Measurements from ENCODE around the gene POU3F2.

The POU3F2 gene

GRCh38 chr6:98834060-98835031 lies at the start of gene POU3F2:
Gene POU3F2, plus strand, starts transcription at chr6:98834574. Its CDS starts 300 bp downstream, at chr6:98834874.
- DNase-seq (ENCODE audit: low read depth in 2 of 2), result peak in 1 of 2 donors; percentile 46

- DNase-seq (ENCODE audit: low read depth in 2 of 2), result no peak
These were observed 46.9 kb upstream of the POU3F2 start for GRCh38 chr6:98787435-98787834.

DNA sequence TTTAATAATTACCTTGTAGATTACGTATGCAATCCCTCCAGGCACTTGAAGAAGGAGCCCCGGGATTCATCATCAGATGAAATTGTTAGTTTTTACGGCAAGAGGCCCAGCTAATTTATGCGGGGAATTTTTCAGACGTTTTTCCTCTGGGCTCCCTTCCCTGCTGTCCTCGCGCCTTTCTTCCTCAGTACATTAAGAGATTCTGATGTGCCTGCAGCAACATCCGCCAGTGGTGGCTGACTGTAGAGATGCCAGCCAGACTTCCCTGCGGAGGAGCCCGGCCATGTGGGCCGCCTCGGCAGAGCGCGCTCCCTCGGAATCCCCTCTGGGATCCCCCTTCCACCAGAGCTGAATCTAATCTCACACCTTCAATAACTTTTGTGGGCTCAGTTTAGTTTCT lies 46.4 kb upstream of the POU3F2 start:
- no peak for DNase-seq (ENCODE audit: low read depth in 2 of 2)

DNA sequence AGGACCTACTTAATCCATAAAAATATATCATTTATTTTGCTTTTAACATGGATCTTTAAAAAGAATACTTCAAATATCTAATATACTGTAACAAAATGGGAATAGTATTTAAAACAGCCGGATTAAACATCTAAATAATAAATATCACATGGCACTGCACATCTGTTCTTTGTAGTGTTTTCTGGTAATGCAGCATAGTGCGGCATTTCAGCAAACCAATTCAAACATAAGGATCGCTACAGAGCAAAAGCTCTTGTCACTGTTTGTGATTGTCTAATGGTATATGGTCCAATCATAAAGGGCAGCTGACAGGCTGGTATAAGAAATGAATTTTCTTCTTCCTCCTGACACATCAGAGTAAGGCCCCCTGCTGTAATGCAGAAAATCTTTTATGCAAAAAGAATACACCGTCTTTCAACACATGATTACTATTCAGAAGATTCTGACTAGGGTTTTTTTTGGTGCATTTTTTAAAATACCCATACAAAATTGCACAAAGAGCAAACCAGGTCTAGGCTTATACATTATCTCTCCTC lies 40.0 kb upstream of the POU3F2 start:
- DNase-seq (ENCODE audit: low read depth in 2 of 2), result no peak

DNA sequence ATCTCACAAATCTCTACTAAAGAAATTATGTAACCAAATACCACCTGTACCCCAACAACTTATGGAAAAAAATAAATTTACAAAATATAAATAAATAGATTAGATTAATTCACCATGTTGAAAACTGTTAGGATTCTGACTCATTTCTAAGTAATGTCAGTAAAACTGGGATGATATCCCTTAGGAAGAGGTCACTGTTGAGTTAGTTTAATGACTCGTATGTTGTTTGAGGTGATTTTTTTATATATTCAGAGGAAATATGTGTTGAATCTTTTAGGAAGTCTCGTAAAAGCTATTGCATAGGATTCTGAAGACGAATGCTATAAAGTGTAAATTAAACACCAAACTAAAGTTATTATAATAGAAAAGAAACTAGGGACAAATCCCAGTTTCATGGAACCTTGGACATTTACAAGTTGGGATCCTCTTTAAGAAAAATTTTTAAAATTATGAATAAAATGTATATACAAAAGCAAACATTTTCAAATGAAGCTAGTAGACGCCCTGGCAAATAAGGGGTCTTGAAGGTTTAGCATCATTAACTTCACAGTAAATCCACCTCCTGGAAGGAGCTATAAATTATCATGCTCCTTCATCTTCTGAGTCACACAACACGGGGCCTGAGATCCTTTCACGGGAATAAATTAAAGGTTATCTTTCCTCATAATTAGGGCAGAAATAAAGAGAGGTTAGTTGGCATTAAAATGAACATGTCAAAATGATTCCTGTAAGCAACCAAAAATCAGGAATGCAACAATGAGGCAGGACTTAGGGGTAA lies 37.0 kb upstream of the POU3F2 start:
- DNase-seq (ENCODE audit: low read depth in 2 of 2), result no peak

- DNase-seq (ENCODE audit: low read depth in 2 of 2), result no peak
These were observed 33.5 kb upstream of the POU3F2 start for GRCh38 chr6:98800866-98801265.

GRCh38 chr6:98808541-98809210 lies 25.7 kb upstream of the POU3F2 start:
- DNase-seq (ENCODE audit: low read depth in 2 of 2), result no peak

GRCh38 chr6:98812220-98812619 lies 22.2 kb upstream of the POU3F2 start:
- no peak for DNase-seq (ENCODE audit: low read depth in 2 of 2)

DNA sequence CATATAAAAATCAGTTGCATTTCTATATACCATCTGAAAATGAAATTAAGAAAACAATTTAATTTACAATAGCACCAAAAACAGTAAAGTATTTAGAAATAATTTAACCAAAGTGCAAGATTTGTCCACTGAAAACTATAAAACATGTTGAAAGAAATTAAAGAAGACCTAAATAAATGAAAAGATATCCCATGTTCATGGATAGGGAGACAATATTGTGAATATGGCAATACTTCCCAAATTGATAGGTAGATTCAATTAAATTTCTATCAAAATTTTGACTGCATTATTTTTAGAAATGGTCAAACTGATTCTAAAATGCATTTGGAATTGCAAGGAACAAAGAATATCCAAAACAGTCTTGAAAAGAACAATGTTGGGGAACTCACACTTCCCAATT lies 17.6 kb upstream of the POU3F2 start:
- no peak for DNase-seq (ENCODE audit: low read depth in 2 of 2)

DNA sequence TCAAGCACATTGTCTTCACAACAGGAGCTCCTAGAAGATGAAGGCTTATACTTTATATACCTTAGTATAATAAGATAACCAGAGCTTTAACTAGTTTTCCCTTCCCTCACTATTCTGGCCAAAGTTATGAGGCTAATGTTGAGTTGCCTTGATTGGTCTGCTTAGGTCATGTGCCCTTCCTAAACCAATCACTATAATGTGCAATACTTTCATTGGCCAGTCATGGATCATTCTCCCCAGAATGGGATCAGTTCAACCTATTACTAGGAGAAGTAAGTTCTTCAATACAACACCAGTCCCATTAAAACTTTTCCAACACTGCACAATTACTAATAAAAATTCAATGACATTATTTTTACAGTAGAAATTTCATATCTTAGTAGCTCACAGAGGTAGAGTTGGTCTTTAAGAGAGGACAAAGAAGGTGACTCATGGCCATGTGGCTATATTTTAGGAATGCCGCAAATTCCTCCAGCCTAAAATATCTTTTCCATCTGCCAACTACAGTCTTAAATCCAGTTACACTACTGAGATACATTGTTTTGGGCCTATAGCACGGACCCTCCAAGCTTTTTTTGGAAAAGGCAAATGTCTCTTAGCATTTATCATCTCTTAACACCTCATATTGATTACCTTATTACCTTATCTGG lies 12.5 kb upstream of the POU3F2 start:
- no peak for DNase-seq (ENCODE audit: low read depth in 2 of 2)

DNA sequence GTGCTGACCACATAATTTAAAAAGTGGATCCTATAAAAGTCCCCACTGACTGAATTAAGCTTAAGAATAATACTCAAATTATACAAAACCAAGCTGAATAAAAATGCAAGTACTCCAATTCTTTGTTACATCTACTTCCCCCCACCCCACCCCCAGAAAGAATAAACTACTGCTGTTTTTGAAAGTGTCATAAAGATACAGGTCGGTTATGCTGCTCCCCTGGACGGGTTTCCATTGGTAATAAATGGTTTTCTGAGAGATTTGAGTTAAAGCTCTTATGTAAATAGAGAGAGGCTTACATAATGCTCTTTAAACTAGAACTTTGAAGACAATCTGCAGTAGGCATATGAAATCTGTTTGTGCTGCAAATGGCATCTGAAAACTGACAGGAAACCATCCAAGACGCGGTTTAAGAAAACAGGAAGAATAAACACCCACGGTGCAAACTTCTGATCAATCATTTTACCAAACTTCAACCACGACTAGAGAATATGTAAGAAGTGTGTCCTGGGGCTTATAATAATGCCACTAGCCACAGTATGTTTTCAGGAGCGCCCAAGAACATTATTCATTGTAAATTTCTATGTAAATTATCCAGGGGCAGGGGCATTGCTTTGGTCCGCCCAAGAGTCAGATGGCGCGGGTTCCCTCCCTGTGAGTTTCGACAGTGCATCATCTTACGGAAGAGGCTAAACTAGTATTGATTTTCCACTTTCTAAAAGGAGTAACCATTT lies 10.8 kb upstream of the POU3F2 start:
- no peak for DNase-seq (ENCODE audit: low read depth in 2 of 2)

- no peak for DNase-seq (ENCODE audit: low read depth in 2 of 2)
These were observed 10.0 kb upstream of the POU3F2 start for GRCh38 chr6:98824162-98824901.

DNA sequence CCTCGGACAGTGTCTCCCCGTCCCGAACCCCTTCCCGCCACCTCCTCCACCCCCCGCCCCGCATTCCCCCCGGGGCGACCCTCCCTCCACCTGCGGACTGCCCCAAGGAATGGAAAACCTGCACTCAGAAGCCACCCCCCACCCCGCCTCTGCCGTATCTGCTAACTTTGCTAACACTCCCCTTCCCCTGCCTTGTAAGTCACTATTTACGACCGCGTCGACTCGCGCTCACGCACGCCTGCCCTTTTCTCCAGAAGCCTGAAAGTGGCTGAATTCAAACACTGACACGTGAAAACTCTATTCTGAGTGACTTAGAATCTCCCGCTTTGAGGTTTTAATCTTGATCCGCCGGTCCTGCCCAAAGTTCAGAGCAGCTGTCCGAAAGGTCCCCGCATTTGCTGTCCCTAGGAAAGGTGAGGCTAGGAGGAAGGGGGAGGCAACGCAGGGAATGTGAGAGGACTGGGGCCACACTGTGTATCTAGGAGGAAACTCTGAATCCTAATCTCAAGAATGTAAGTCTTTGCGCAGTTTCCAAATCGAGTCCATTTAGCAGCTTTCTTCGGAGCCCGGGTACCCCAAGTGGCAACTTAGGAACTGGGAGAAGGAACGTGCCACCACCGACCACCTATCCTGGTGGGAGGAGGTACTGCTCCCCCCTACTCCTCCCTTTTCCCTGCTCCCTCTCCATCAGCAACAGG lies 9.3 kb upstream of the POU3F2 start:
- no peak for DNase-seq (ENCODE audit: low read depth in 2 of 2)

DNA sequence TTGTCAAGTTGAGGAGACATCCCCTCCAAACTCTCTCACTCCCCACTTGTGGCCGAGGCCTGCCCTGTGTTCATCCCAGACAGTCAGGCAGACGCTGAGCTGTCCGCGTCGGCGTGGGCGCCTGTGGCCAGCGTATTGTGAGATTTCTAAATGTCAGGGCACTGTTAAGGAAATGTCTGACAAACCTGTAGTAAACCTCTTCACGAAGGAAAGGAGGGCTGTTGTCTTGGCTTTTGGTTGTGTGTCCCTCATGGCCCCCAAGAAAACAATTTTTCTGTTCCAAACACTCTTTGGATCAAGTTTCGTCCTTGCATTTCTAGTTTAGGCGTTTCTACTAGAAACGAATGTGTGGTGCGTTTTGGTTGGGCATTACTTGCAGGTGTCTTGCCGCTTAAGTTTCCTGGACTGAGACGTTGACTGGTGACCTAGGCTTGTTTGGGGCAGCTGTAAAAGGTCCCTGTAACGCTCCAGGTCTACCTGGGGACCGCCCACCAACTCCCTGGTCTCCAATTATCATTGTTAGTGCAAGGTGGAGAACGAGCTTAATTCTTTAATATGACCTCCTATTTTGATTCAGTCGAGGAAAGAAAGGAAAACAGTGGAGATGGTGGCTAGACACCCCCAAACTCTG lies 8.7 kb upstream of the POU3F2 start:
- no peak for DNase-seq (ENCODE audit: low read depth in 2 of 2)

DNA sequence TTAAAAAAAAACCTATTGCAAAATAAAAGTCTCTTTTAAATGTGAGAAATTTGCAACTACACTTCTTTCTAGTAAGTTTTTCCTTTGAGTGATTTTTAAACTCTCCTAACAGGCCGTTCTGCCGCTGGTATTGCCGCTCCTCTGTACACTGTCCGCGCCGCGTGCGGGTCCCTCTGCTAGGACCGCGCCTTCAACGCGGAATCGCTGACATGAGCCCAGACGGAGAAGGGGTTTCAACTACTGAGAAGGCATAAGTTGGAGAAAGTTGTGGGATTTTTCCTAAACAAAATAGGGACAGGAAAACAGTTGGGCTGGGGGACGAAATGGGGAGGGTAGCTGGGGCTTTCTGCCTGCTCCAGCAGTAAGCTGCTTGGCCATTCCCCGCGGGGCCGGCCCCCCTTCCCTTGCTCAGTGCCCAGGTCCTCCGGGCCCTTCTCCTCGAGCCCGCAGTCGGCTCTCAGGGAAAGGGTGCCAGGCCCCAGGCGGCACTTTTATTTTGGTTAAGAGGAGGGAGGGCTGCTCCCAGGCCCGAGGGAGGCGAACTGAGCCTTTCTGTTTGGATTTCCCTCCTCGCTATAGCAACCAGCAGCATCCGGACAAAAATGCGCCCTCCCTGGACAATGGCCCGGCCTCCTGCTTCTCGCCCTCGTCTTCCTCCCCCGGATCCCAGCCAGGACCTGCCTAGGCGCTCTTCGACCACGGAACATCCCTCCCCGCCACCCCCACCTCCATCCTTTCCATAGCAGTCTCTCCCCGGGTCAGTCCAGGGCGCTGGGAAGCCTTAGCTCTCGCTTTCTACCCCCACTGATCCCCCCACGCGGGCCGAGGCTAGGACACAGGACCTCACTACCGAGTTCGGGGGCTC lies 6.8 kb upstream of the POU3F2 start:
- no peak for DNase-seq (ENCODE audit: low read depth in 2 of 2)

- no peak for DNase-seq (ENCODE audit: low read depth in 2 of 2)
These were observed 6.1 kb upstream of the POU3F2 start for GRCh38 chr6:98828211-98828788.

- DNase-seq (ENCODE audit: low read depth in 2 of 2), result no peak
These were observed 5.4 kb upstream of the POU3F2 start for GRCh38 chr6:98828941-98829411.
